Stimulated activated CD4-positive, alpha-beta T cell treated with anti-CD3 and anti-CD28 coated beads, Interleukin-1b, Interleukin-23, amount 100 ng/mL, for 48 hours (primary cell): ENCODE measurements around the gene CTNNA1.

Experiments used
- DNase-seq: peaks from one replicate; pipeline ENCODE4 v3.0.0-alpha.2; 2020

Gene CTNNA1

DNA sequence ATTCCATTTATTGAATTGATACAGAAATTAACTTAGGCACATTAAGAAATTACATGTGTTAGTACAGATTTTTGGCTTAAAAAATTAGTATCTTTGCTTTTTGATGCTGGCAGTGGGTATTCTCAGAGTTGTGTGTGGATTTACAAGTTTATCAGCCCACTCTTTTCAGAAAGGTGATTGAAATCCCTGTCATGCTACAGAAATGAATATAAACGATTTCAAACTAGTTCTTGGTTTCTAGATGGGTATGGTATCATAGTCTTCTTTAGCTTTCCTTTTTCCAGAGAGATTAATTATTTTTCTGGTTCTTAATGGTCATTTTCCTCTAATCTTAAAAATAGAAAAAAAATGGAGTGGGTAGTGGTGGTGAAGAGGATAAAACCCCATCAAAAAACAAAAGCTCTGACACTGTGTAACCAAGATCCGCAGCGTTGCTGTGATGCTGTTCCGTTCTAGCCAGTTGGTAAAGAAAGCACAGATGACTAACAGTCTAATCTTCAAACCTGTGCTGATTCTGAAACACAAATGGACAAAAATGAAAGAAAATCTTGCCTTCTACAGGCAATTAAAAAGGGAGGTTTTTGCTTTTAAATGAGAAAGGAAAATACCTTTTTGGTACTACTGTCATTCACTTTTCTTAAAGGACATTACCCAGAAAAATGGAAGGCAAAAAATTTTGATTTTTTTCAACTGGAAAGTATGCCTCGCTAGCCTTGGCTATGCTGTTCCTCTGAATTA lies 116.7 kb downstream of the CTNNA1 start:
- no peak for DNase-seq

DNA sequence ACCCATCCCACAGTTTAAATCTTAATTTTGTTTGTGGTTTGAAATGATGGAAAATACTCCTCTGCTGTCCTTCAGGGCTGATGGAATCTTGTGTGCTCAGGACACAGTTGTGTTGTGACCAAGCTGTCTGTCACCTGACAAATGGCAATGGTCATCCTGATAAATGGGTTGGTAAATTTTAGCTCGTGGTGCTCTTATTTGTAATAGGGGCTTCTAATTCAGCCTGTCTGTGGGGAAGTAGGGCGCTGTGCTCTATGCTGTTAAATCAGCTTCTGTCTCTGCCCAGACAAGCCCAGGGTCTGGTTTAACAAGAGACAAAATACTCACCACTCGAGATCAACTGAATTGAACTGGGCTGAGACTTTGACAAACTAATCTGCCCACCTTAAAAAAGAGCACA lies 117.4 kb downstream of the CTNNA1 start:
- DNase-seq: no peak

- no peak for DNase-seq
Measured at GRCh38 chr5:138872841-138873465, 119.7 kb downstream of the CTNNA1 start.

- DNase-seq: no peak
Measured at GRCh38 chr5:138873466-138874221, 120.4 kb downstream of the CTNNA1 start.

DNA sequence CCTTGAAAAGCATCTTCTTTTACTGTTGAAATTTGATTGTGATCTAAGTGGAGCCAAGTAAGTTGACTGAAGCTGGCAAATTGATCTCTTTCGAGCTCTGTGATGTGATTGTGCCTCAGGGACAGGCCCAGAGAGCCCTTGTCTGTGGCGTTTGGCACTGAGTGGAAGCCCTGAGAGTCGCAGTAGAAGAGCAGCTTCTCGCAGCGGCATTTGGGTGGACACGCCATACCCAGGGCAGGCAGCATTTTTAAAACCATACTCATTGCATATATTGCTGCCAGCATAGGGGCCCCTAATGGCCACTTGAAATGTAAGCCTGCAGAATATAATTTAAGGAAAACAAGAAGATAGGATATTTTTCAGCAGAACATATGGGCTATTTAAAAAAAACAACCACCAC lies 121.0 kb downstream of the CTNNA1 start:
- DNase-seq: no peak

- DNase-seq: no peak
Measured at GRCh38 chr5:138874771-138875551, 121.7 kb downstream of the CTNNA1 start, which contains the start of gene LRRTM2. LRRTM2 (minus strand) TSS chr5:138875335; CDS start chr5:138874911, 424 bp downstream.

GRCh38 chr5:138875552-138875875 lies 122.3 kb downstream of the CTNNA1 start:
- DNase-seq: no peak

GRCh38 chr5:138875946-138876345 lies 122.7 kb downstream of the CTNNA1 start:
- no peak for DNase-seq

GRCh38 chr5:138876811-138877210 lies 123.6 kb downstream of the CTNNA1 start:
- DNase-seq: no peak

DNA sequence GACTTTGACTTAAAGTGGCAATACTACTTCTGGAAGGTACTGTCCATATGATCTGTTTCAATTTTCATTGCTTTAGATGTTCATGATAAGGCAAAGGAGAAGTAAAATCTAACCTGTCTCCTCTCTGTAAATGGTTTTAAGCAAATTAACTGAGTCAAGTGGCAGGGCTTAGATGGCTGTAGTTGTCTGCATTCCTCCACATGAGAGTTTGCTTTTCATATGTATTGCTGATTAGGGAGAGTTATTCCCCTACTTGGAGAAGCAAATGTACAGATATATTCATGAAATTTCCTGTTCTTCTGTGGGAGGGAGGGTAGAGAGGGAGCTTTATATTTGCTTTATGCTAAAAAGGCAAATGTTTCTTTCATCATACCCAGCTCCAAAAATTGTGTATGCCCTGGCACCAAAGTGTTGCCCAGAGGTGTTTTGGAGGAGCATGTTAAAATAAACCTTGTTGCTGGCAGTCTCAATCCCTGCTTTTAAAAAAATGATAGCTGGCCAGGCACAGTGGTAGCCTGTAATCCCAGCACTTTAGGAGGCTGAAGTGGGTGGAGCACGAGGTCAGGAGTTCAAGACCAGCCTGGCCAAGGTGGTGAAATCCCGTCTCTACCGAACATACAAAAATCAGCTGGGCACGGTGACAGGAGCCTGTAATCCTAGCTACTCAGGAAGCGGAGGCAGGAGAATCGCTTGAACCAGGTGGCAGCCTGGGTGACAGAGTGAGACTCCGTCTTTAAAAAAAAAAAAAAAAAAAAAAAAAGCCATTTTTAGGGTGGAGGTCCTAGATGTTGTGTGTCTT lies 125.4 kb downstream of the CTNNA1 start:
- DNase-seq: no peak

DNA sequence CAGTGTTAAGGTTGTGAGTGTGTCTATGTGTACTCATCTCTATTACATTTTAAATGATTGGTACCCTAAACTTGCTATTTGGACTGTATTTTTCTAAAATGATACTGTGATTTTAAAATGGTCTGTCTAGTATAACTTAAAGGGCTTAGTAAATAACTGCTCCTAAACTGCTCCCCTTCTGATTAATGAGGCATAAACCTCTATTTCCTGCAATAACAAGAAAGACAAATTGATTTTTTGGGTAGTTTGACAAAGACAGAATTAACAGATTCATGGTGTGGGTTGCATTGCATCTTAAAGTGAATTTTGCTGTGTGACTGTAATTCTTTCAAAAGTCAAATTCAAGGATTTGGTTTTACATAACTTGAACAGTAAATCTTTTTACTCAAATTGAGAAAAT lies 130.0 kb downstream of the CTNNA1 start:
- no peak for DNase-seq

GRCh38 chr5:138884094-138884493 lies 130.9 kb downstream of the CTNNA1 start:
- no peak for DNase-seq

GRCh38 chr5:138884554-138884953 lies 131.3 kb downstream of the CTNNA1 start:
- no peak for DNase-seq

- no peak for DNase-seq
Measured at GRCh38 chr5:138889994-138890393, 136.8 kb downstream of the CTNNA1 start.

GRCh38 chr5:138890644-138891043 lies 137.4 kb downstream of the CTNNA1 start:
- no peak for DNase-seq

- no peak for DNase-seq
Measured at GRCh38 chr5:138895918-138896317, 142.7 kb downstream of the CTNNA1 start.

- DNase-seq: no peak
Measured at GRCh38 chr5:138898299-138898698, 145.1 kb downstream of the CTNNA1 start.

DNA sequence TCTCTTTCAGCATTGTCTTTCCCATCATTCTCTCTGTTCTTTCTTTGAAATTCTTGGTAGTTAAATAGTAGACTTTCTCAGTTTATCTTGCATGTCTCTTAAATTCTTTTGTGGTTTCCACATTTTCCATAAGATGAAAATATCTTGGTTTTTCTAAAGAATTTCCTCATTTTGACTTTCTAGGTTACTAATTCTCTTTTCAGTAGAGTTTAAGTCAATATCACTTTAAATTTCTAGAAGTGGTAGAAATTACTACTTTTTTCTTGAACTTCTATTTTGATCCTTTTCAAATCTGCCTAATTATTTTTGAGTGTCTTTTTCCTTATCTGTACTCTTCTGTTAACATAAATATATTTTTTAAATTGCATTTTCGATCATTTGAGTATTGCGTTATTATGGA lies 145.5 kb downstream of the CTNNA1 start:
- no peak for DNase-seq

DNA sequence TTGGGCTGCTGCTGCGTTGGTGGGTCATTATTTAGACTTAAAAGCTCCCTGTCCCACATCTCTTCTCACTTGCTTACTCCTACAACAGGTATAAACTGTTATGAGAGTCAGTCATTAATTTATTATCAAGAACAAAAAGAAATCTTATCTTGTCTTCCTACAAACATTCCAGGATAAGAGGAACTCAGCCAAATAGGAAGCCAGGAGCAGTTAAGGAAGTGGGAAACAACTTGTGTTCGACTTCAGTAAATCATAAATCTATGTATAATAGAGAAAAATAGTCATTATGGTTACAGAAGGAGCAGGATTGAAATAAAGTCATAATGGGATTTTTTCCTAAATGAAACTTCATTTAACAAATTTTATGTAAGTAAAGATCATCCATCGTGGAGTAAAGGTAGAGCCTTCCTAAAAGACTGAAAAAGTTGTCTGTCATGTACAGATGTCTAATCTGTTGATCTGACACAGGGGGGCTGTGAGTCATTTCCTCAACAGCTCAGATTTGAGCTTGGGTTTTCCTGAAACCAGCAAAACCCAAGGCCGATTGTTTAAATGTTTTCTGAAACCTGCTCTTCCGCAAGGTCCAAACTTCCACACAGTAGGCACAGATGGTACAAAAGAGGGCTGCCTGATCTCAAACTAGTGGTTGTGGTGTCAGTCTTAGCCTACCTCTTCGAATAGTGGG lies 147.2 kb downstream of the CTNNA1 start:
- peak; percentile 26 for DNase-seq

DNA sequence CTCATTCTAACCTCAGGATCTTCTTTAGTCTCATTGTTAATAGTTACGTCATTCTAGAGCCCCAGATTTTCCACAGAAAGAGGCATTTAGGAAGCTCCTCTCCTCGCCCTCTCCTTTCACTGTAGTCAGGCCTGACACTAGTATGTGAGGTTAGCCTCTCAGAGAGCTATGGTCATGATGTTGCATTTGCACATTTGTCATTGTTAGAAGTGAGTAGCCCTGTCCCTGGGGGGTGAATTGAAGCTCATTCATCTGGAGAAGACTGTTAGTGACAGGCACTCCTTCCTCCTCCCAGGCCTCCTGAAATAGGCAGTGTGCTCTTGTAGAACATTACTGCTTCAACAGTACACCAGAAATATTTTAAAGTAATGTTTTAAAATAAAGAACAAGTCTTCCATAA lies 148.5 kb downstream of the CTNNA1 start:
- no peak for DNase-seq

DNA sequence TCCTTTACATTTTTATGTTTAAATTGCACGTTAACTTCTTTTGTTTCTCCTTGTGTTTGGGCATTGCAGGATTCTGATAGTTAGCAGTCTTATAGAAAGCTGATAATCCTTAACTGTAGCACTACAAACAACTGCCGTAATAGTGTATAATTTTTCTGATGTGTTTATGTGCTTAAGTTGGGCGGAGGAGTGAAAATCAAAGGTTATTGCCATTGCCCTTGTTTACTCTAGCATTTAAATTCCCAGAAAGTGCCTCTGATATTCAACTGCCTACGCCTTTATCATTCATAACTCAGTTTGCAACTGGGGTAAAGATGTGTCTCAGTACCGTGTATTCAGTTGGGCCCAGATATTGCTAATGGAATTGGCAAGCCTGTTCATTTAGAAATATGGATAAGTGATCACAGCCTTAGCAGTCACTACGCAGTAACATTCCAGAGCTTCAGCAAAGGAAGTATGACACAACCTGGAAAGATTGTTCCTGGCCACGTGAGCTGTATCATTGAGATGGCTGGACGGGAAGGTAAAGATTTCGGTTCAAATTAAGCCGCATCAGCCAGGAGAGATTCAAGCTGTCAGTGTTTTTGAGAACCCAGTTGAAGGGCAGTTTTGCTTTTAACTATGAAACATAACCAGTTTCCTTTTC lies 150.0 kb downstream of the CTNNA1 start:
- no peak for DNase-seq
